ENCODE measurements around the gene EPHB3.

DNA sequence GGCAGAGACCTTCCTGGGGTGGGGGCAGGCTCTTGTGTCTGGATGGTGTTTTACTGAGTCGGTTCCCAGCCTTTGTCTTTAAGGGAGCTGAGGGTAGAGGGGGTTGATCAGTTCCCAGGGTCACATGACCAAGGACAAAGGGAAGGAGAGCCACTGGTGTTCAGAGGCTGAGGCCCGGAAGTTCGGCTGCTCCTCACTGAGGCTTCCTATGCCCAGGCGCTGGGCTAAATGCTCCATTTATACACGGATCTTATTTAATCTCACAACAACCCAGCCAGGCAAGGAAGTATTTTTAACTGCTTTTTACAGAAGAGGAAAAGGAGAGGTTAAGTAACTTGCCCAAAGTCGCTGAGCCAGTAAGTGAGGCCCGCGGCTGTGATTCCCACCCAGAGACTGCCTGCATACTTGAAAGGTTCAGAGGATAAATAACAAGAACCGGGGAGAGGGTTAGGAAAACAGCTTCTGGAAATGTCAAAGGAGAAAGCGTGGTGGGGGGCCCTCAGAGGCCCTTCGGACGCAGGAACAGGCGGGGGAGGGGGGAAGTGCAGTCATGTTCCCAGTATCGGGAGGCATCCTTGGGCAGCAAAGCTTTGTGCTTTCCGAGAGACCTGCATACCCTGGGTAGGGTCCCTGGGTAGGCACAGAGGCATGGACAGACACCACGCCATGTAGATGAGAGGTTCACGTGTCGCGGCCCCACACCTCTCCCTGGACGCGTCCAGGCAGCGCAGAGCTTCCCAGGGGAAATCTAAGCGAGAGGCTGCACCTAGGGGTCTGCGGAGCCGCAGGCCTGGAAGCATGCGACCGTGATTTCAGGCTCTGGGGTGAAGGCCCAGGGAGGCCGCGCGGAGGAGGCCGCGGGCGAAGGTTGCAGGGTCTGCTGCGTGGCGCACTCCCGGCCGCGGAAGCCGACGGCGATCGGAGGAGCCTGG lies 21.3 kb downstream of the EPHB3 start:
- no peak for TF ChIP-seq GATA2 (IDR thresholded peaks at IDR 0.05; ENCODE audit: low read depth, low read length)
- TF ChIP-seq GATA3 (IDR thresholded peaks at IDR 0.05; ENCODE audit: low read depth, low read length): no peak
